Transverse colon (tissue), 1 donor: ENCODE results near the gene EHHADH.

Experiments
- EP300 ChIP-seq: sonication (generic); formaldehyde crosslinking; IDR thresholded peaks from one replicate; pipeline ENCODE4 v1.6.1; 2017; ENCODE audit warnings: antibody characterized with exemption, low read depth
- POLR2A ChIP-seq: fragments of 450-650 bp; IDR thresholded peaks from one replicate; pipeline ENCODE4 v1.6.1; 2016; ENCODE audit warnings: antibody characterized with exemption, mild to moderate bottlenecking, moderate library complexity

DNA sequence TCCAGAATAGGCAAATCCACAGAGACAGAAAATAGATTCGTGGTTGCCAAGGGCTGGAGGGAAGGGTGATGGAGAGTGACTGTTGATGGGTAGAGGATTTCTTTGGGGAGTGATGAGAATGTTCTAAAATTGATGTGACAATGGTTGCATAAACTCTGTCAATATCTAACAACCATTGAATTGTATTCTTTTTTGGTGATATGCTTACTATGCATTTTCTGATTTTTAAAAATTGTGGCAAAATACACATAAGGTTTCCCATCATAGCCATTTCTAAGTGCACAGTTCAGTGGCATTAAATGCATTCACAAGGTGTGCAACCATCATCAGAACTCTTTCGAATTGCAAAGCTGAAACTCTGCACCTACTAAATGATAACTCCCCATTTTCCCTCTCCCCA is 56.8 kb downstream of the EHHADH start:
- TF ChIP-seq EP300 (no peak), POLR2A (no peak)
